Lower leg skin (tissue), 3 donors: ENCODE results near the gene CLMN.

Experiments used
- POLR2A ChIP-seq, 2 donors: fragments of 450-650 bp; IDR thresholded peaks; one replicate each; pipeline ENCODE4 v1.6.1; 2016 to 2017; ENCODE audit warnings: antibody characterized with exemption in 2 of 2, mild to moderate bottlenecking in 1 of 2, moderate library complexity in 1 of 2
- TF ChIP-seq, protein P1 (sequence below), 3 donors: fragments of 450-650 bp; IDR thresholded peaks; one replicate each; pipeline ENCODE4 v1.5.1; 2016; ENCODE audit warnings: antibody characterized with exemption in 3 of 3, mild to moderate bottlenecking in 3 of 3, moderate library complexity in 2 of 3

DNA sequence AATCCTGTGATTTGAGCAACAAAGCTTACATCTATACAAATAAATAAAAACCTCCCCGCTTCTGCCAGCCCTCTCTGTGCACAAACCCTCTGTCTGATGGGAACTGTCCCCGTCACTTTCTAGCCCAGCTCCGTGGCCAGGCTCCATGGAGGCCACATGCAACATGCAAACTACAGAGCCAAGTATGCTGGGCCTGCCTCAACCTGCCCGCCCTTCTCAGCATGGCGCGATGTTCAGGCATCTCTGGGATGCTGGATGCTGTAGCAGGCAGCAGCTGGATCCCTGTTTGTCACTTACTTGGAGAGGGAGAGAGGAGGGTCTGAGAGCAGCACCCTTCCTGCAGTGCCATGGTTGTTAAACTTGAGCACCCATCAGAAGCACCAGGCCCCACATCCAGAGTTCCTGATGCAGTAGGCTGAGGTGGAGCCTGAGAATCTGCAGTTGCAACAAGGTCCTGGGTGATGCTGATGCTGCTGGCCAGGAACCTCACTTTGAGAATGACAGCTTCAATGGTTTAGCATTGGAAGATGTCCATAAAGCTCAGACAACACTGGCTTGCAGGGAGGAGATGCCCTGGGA lies 32.4 kb downstream of the CLMN start:
- TF ChIP-seq, protein P1, sequence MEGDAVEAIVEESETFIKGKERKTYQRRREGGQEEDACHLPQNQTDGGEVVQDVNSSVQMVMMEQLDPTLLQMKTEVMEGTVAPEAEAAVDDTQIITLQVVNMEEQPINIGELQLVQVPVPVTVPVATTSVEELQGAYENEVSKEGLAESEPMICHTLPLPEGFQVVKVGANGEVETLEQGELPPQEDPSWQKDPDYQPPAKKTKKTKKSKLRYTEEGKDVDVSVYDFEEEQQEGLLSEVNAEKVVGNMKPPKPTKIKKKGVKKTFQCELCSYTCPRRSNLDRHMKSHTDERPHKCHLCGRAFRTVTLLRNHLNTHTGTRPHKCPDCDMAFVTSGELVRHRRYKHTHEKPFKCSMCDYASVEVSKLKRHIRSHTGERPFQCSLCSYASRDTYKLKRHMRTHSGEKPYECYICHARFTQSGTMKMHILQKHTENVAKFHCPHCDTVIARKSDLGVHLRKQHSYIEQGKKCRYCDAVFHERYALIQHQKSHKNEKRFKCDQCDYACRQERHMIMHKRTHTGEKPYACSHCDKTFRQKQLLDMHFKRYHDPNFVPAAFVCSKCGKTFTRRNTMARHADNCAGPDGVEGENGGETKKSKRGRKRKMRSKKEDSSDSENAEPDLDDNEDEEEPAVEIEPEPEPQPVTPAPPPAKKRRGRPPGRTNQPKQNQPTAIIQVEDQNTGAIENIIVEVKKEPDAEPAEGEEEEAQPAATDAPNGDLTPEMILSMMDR (IDR thresholded peaks at IDR 0.05), result no peak
- TF ChIP-seq POLR2A (IDR thresholded peaks at IDR 0.05), result no peak
